Stimulated activated effector memory CD8-positive, alpha-beta T cell treated with anti-CD3 and anti-CD28 coated beads, Interleukin-12 subunit alpha, Interleukin-12 subunit beta, amount 100 ng/mL, for 72 hours (primary cell): ENCODE data around the gene RAPGEF2.

ENCODE experiments used
- ATAC-seq: fragments of 150-1000 bp; cut with Tn5 transposase; 2 replicates; pipeline ENCODE4 v1.10.0; 2021
- DNase-seq, 2 donors: peaks; one replicate each; pipeline ENCODE4 v3.0.0; 2021 to 2022; ENCODE audit warnings: low spot score in 2 of 2
- H3K27ac Mint-ChIP-seq: one replicate; pipeline ENCODE4 v1.8.0; 2022; ENCODE audit warnings: mild to moderate bottlenecking, mixed read lengths
- H3K36me3 Mint-ChIP-seq: one replicate; pipeline ENCODE4 v1.8.0; 2022; ENCODE audit warnings: mild to moderate bottlenecking, mixed read lengths
- H3K4me1 Mint-ChIP-seq: one replicate; pipeline ENCODE4 v1.8.0; 2022; ENCODE audit warnings: mixed read lengths
- H3K4me3 Mint-ChIP-seq: one replicate; pipeline ENCODE4 v1.8.0; 2022; ENCODE audit warnings: mild to moderate bottlenecking, mixed read lengths
- H3K9me3 Mint-ChIP-seq: one replicate; pipeline ENCODE4 v1.8.0; 2022; ENCODE audit warnings: mixed read lengths

RAPGEF2 gene

DNA sequence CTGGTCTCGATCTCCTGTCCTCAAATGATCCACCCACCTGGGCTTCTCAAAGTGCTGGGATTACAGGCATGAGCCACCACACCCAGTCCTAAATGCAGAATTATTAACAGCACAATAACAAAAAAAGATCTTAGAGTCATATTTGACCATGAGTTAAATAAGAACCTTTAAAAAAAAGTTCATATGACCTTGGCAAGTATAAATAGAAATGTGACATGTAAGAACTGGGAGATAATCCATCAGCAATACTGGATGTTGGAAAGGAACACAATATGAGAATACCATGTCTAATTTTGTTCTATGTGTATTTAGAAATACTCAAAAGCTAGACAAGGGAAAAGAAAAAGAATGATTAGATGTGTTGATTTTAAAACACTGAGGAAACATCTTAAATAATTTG is 231.6 kb downstream of the RAPGEF2 start:
- Mint-ChIP-seq H3K36me3 (peaks cover 79% of the 10 kb centered on the region), H3K4me3 (no peak overlapping the region)

GRCh38 chr4:159337041-159337440 is 234.2 kb downstream of the RAPGEF2 start:
- Mint-ChIP-seq H3K27ac (no peak overlapping the region), H3K4me1 (no peaks in the 10 kb centered on the region), H3K36me3 (peaks cover 79% of the 10 kb centered on the region), H3K9me3 (no peaks in the 10 kb centered on the region), H3K4me3 (no peak overlapping the region)
- no peak for ATAC-seq
- DNase-seq: no peak

More for the DNA sequence above, 231.6 kb downstream of the RAPGEF2 start:
- no peak for ATAC-seq
- no peaks in the 10 kb centered on the region for H3K9me3 Mint-ChIP-seq
- no peak for DNase-seq
- H3K4me1 Mint-ChIP-seq: no peaks in the 10 kb centered on the region
- H3K27ac Mint-ChIP-seq: no peak overlapping the region

DNA sequence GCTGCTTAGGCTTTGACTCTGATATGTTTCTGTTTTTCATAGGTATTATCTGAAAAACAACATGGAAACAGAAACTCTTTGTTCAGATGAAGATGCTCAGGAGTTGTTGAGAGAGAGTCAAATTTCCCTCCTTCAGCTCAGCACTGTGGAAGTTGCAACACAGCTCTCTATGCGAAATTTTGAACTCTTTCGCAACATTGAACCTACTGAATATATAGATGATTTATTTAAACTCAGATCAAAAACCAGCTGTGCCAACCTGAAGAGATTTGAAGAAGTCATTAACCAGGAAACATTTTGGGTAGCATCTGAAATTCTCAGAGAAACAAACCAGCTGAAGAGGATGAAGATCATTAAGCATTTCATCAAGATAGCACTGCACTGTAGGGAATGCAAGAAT is 238.6 kb downstream of the RAPGEF2 start:
- Mint-ChIP-seq H3K4me3 (no peak overlapping the region), H3K36me3 (peaks cover 84% of the 10 kb centered on the region), H3K27ac (no peak overlapping the region), H3K4me1 (no peaks in the 10 kb centered on the region), H3K9me3 (no peaks in the 10 kb centered on the region)
- no peak for DNase-seq
- no peak for ATAC-seq

DNA sequence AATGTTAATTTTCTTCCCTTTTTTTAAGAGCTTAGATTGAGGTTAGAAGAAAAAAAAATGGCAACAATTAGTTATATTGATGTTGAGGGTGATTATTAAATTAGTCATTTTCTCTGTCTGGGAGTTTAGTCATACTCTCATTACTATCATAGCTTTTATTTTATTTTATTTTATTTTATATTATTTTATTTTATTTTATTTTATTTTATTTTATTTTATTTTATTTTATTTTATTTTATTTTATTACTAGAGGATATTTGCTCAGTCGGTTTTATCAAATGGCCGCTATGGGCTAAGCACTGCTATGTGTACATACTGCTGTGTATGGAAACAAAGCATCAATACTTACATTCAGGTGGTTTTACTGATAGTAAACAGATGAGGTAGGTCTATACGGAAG is 239.5 kb downstream of the RAPGEF2 start:
- DNase-seq: no peak
- no peak for ATAC-seq
- Mint-ChIP-seq H3K4me3 (no peak overlapping the region), H3K4me1 (no peaks in the 10 kb centered on the region), H3K27ac (no peak overlapping the region), H3K36me3 (peaks cover 90% of the 10 kb centered on the region), H3K9me3 (no peaks in the 10 kb centered on the region)

DNA sequence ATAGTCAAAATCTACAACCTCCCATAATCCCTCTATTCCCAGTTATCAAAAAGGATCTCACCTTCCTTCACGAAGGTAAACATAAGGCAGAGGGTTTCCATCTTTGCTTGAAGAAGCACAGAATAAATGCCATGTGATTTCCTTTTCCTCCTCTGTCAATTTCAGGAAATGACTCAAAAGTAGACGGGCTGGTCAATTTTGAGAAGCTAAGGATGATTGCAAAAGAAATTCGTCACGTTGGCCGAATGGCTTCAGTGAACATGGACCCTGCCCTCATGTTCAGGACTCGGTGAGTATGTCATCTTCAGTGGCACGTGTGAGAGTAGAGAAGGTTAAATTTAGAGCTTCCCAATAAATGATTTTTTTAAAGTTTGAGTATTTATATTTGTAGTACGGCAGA is 240.2 kb downstream of the RAPGEF2 start:
- ATAC-seq (no peak), DNase-seq (no peak)
- no peaks in the 10 kb centered on the region for H3K4me1 Mint-ChIP-seq
- H3K4me3 Mint-ChIP-seq: no peak overlapping the region
- peaks cover 90% of the 10 kb centered on the region for H3K36me3 Mint-ChIP-seq
- no peaks in the 10 kb centered on the region for H3K9me3 Mint-ChIP-seq
- H3K27ac Mint-ChIP-seq: no peak overlapping the region

- H3K4me1 Mint-ChIP-seq: no peaks in the 10 kb centered on the region
- no peaks in the 10 kb centered on the region for H3K9me3 Mint-ChIP-seq
- H3K27ac Mint-ChIP-seq: no peak overlapping the region
- no peak for DNase-seq
- peaks cover 77% of the 10 kb centered on the region for H3K36me3 Mint-ChIP-seq
- no peak for ATAC-seq
- H3K4me3 Mint-ChIP-seq: no peak overlapping the region
Measured at GRCh38 chr4:159344877-159345276, 242.0 kb downstream of the RAPGEF2 start.

GRCh38 chr4:159346681-159347080 is 243.8 kb downstream of the RAPGEF2 start:
- Mint-ChIP-seq H3K27ac (no peak overlapping the region), H3K4me3 (no peak overlapping the region), H3K4me1 (no peaks in the 10 kb centered on the region), H3K9me3 (no peaks in the 10 kb centered on the region), H3K36me3 (peaks cover 77% of the 10 kb centered on the region)
- ATAC-seq: no peak
- no peak for DNase-seq

GRCh38 chr4:159347813-159348212 is 244.9 kb downstream of the RAPGEF2 start:
- Mint-ChIP-seq H3K27ac (no peak overlapping the region), H3K36me3 (peaks cover 77% of the 10 kb centered on the region), H3K4me1 (no peaks in the 10 kb centered on the region), H3K4me3 (no peak overlapping the region), H3K9me3 (no peaks in the 10 kb centered on the region)
- ATAC-seq (no peak), DNase-seq (no peak)

GRCh38 chr4:159349332-159349731 is 246.5 kb downstream of the RAPGEF2 start:
- H3K4me3 Mint-ChIP-seq: no peak overlapping the region
- no peaks in the 10 kb centered on the region for H3K9me3 Mint-ChIP-seq
- H3K4me1 Mint-ChIP-seq: no peaks in the 10 kb centered on the region
- ATAC-seq (no peak), DNase-seq (no peak)
- H3K36me3 Mint-ChIP-seq: peaks cover 77% of the 10 kb centered on the region
- H3K27ac Mint-ChIP-seq: no peak overlapping the region

DNA sequence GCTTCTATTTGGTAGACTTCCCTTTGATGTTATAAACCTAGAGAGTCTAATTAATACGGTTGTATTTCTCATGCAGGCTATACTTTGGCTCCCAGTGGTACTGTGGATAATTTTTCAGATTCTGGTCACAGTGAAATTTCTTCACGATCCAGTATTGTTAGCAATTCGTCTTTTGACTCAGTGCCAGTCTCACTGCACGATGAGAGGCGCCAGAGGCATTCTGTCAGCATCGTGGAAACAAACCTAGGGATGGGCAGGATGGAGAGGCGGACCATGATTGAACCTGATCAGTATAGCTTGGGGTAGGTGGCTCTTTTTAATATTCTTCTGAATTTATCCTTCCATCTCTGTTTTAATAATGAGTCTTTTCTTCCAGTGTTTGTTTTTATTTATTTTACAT is 249.7 kb downstream of the RAPGEF2 start:
- H3K27ac Mint-ChIP-seq: no peak overlapping the region
- H3K36me3 Mint-ChIP-seq: peaks cover 82% of the 10 kb centered on the region
- ATAC-seq: no peak
- no peak overlapping the region for H3K4me3 Mint-ChIP-seq
- no peak for DNase-seq
- no peaks in the 10 kb centered on the region for H3K9me3 Mint-ChIP-seq
- no peaks in the 10 kb centered on the region for H3K4me1 Mint-ChIP-seq

GRCh38 chr4:159353422-159354116 is 250.7 kb downstream of the RAPGEF2 start:
- ATAC-seq (no peak), DNase-seq (no peak)
- no peaks in the 10 kb centered on the region for H3K4me1 Mint-ChIP-seq
- H3K9me3 Mint-ChIP-seq: no peaks in the 10 kb centered on the region
- peaks cover 84% of the 10 kb centered on the region for H3K36me3 Mint-ChIP-seq
- H3K4me3 Mint-ChIP-seq: no peak overlapping the region
- H3K27ac Mint-ChIP-seq: no peak overlapping the region

DNA sequence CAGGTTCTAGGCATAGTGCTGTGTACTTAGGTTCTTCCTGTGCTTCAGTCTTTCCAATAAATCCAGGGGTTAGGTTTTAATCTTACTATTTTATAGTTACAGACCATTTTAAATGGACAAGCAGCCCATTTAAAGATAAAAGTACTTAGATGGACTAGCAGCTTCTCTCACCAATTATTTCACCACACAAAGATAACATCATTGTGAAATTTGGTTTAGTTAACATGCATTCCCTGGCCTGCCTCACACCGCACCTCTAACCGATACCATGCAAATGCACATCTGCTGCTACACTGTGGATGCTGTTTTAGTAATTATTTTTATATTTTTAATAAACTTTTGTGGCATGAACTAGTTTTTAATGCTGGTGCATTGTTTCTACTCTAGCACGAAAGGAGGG is 252.6 kb downstream of the RAPGEF2 start:
- no peaks in the 10 kb centered on the region for H3K4me1 Mint-ChIP-seq
- DNase-seq: no peak
- H3K4me3 Mint-ChIP-seq: no peak overlapping the region
- ATAC-seq: no peak
- peaks cover 94% of the 10 kb centered on the region for H3K36me3 Mint-ChIP-seq
- no peaks in the 10 kb centered on the region for H3K9me3 Mint-ChIP-seq
- H3K27ac Mint-ChIP-seq: no peak overlapping the region

DNA sequence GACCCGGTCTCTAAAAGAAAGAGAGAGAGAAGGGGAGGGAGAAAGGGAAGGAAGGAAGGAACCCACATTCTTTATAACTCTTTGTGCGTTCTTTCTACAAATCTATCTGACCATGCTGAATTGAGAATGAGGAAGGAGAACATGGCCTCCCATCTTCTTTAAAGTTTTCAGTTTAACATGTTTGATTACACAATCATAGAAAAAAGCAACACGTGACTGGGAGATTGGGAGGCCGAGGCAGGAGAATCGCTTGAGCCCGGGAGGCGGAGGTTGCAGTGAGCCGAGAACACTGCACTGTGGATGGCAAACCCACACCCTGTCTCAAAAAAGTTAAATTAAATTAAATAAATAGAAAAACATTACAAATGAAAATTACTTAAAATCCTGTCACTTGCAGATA is 254.5 kb downstream of the RAPGEF2 start:
- H3K4me1 Mint-ChIP-seq: no peaks in the 10 kb centered on the region
- DNase-seq: no peak
- no peak overlapping the region for H3K27ac Mint-ChIP-seq
- ATAC-seq: no peak
- no peaks in the 10 kb centered on the region for H3K9me3 Mint-ChIP-seq
- H3K36me3 Mint-ChIP-seq: peaks cover 86% of the 10 kb centered on the region
- H3K4me3 Mint-ChIP-seq: no peak overlapping the region

- ATAC-seq (no peak), DNase-seq (no peak)
- Mint-ChIP-seq H3K4me1 (no peaks in the 10 kb centered on the region), H3K36me3 (peaks cover 77% of the 10 kb centered on the region), H3K4me3 (no peak overlapping the region), H3K27ac (no peak overlapping the region), H3K9me3 (no peaks in the 10 kb centered on the region)
Measured at GRCh38 chr4:159358226-159358625, 255.3 kb downstream of the RAPGEF2 start.

DNA sequence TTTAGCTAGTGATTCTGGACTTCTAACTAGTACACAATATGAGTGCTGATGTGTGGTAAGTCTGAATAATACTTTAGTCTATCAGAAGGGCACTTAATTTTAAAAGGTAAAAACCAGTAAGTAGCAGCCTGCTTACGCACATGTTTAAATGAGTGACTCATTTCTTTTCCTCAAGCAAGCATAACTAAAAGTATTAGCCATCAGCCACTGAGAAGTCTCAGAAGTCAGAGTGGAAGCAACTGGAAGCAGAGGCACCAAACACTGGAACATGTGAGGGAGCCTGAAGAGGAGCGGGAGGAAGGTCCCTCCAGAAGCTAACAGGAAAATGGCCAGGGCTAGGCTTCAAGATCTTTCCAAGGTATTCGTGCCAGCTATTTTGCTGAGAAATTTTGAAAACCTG is 257.7 kb downstream of the RAPGEF2 start:
- no peak overlapping the region for H3K27ac Mint-ChIP-seq
- no peaks in the 10 kb centered on the region for H3K4me1 Mint-ChIP-seq
- no peak overlapping the region for H3K4me3 Mint-ChIP-seq
- ATAC-seq (no peak), DNase-seq (no peak)
- H3K36me3 Mint-ChIP-seq: peaks cover 55% of the 10 kb centered on the region
- H3K9me3 Mint-ChIP-seq: no peaks in the 10 kb centered on the region

DNA sequence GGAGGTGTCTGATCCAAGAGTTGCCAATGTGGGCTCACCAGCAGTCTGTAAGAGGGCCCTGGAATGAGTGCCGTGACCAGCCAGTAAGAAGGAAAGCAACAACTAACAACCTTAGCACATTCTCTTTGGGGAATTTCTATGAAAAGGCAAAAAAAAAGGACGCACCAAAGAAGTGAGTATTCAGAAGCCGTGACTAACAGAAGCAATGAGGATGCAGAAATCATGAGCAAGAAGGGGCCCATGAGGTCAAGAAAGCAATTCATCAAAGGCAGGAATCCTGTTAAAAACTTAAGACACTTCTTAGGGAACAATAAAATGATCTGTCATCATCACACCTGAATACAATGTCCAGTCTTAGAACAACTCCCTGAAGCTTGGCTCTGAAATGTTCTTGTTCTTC is 260.5 kb downstream of the RAPGEF2 start:
- H3K27ac Mint-ChIP-seq: no peak overlapping the region
- no peak overlapping the region for H3K4me3 Mint-ChIP-seq
- DNase-seq (no peak), ATAC-seq (no peak)
- H3K36me3 Mint-ChIP-seq: peaks cover 31% of the 10 kb centered on the region
- no peaks in the 10 kb centered on the region for H3K4me1 Mint-ChIP-seq
- no peaks in the 10 kb centered on the region for H3K9me3 Mint-ChIP-seq
